CD14-positive monocyte (primary cell): ENCODE data around the gene OR2J1. TPM values are rescaled to one million over a fixed set of nuclear protein-coding genes. Genes with fewer than 3 reads are reported as not detected.
"Not testable (repeated sequence)": the region's sequence is repeated elsewhere in the genome, so short reads cannot be mapped to it uniquely, and the experiment has no call there.

Experiments
- DNase-seq, 3 donors: peaks; one replicate each; pipeline ENCODE4 v3.0.0-alpha.2; 2011 to 2022
- H2AFZ ChIP-seq: 2 replicates; pipeline ENCODE4 v1.6.0; 2012; ENCODE audit warnings: mild to moderate bottlenecking, low read depth, low read length, inconsistent platforms; ENCODE audit not compliant: insufficient read depth, poor library complexity, severe bottlenecking
- H3K27ac ChIP-seq, 2 donors: 1 replicate in 1 of 2; 2 replicates in 1 of 2; pipeline ENCODE4 v1.5.1; 2012 to 2013; ENCODE audit warnings: low read length in 2 of 2, control low read depth in 1 of 2, inconsistent platforms in 1 of 2, low read depth in 1 of 2, mild to moderate bottlenecking in 1 of 2
- H3K27me3 ChIP-seq, 2 donors: one replicate each; pipeline versions ENCODE4 v1.6.0 to v1.6.1; 2011 to 2013; ENCODE audit warnings: low read length in 2 of 2; ENCODE audit not compliant: control insufficient read depth in 2 of 2, insufficient read depth in 2 of 2
- H3K36me3 ChIP-seq, 2 donors: replicated peaks in 1 of 2; 1 replicate in 1 of 2; 2 replicates in 1 of 2; pipeline versions ENCODE4 v1.5.1 to v1.6.1; 2012 to 2013; ENCODE audit warnings: low read length in 2 of 2, control low read depth in 1 of 2, inconsistent platforms in 1 of 2, mild to moderate bottlenecking in 1 of 2; ENCODE audit not compliant: insufficient read depth in 2 of 2, control insufficient read depth in 1 of 2
- H3K4me1 ChIP-seq, 2 donors: 1 replicate in 1 of 2; 2 replicates in 1 of 2; pipeline versions ENCODE4 v1.5.1 to v1.6.1; 2012 to 2013; ENCODE audit warnings: low read length in 2 of 2, control low read depth in 1 of 2, inconsistent platforms in 1 of 2, mild to moderate bottlenecking in 1 of 2, moderate library complexity in 1 of 2; ENCODE audit not compliant: insufficient read depth in 2 of 2, control insufficient read depth in 1 of 2
- H3K4me2 ChIP-seq: replicated peaks from 2 replicates; pipeline ENCODE3; 2012; ENCODE audit warnings: low read length, moderate library complexity, mild to moderate bottlenecking; ENCODE audit not compliant: poor library complexity, severe bottlenecking; ENCODE audit errors: extremely low read depth
- H3K4me3 ChIP-seq, 3 experiments: fragments of 200-600 bp in 1 of 3; sonication (generic) in 1 of 3; replicated peaks in 1 of 3; 1 replicate in 2 of 3; 2 replicates in 1 of 3; pipeline ENCODE4 v1.5.1; 2011 to 2013; ENCODE audit warnings: low read length in 3 of 3, mild to moderate bottlenecking in 3 of 3, control low read depth in 2 of 3, low read depth in 2 of 3, inconsistent platforms in 1 of 3, moderate library complexity in 1 of 3
- H3K79me2 ChIP-seq: 2 replicates; pipeline ENCODE4 v1.6.0; 2012; ENCODE audit warnings: mild to moderate bottlenecking, control low read depth, inconsistent platforms, low read length, moderate library complexity; ENCODE audit not compliant: insufficient read depth
- H3K9ac ChIP-seq: 2 replicates; pipeline ENCODE4 v1.6.0; 2017; ENCODE audit warnings: low read length, mild to moderate bottlenecking; ENCODE audit not compliant: insufficient read depth, poor library complexity, severe bottlenecking
- H3K9me3 ChIP-seq, 2 donors: replicated peaks in 1 of 2; 1 replicate in 1 of 2; 2 replicates in 1 of 2; pipeline versions ENCODE4 v1.5.1 to v1.6.1; 2012 to 2013; ENCODE audit warnings: low read length in 2 of 2, control low read depth in 1 of 2; ENCODE audit not compliant: control insufficient read depth in 1 of 2, insufficient read depth in 1 of 2
- H4K20me1 ChIP-seq: 2 replicates; pipeline ENCODE4 v1.6.0; 2012; ENCODE audit warnings: mild to moderate bottlenecking, low read length, control low read depth, moderate library complexity; ENCODE audit not compliant: insufficient read depth
- H3K27ac Mint-ChIP-seq, 7 donors: one replicate each; pipeline ENCODE4 v1.8.0; 2020; ENCODE audit warnings: mild to moderate bottlenecking in 7 of 7, mixed read lengths in 7 of 7, moderate library complexity in 6 of 7, inconsistent platforms in 2 of 7
- H3K27me3 Mint-ChIP-seq, 3 donors: one replicate each; pipeline ENCODE4 v1.8.0; 2021 to 2022; ENCODE audit warnings: low read depth in 3 of 3, mild to moderate bottlenecking in 3 of 3, mixed read lengths in 3 of 3, moderate library complexity in 3 of 3, inconsistent platforms in 1 of 3
- H3K36me3 Mint-ChIP-seq, 2 donors: one replicate each; pipeline ENCODE4 v1.8.0; 2020; ENCODE audit warnings: mixed read lengths in 2 of 2, inconsistent platforms in 1 of 2, mild to moderate bottlenecking in 1 of 2
- H3K4me1 Mint-ChIP-seq: one replicate; pipeline ENCODE4 v1.8.0; 2020; ENCODE audit warnings: mild to moderate bottlenecking, mixed read lengths
- H3K4me3 Mint-ChIP-seq, 2 donors: one replicate each; pipeline ENCODE4 v1.8.0; 2020; ENCODE audit warnings: mild to moderate bottlenecking in 2 of 2, mixed read lengths in 2 of 2, moderate library complexity in 1 of 2
- H3K9me3 Mint-ChIP-seq, 7 donors: one replicate each; pipeline ENCODE4 v1.8.0; 2020 to 2022; ENCODE audit warnings: mixed read lengths in 7 of 7, mild to moderate bottlenecking in 6 of 7, moderate library complexity in 6 of 7, inconsistent platforms in 2 of 7
- WGBS: methylation state at CpG from one replicate; pipeline ENCODE4 v1.1.5; 2013; ENCODE audit warnings: missing lambda C conversion rate; ENCODE audit not compliant: insufficient coverage; 5-methylcytosine and 5-hydroxymethylcytosine counted together
- intact Hi-C, 2 donors: fragments of 100-400 bp; cut with micrococcal nuclease; formaldehyde crosslinking; loops; one replicate each; pipeline versions ENCODE4 v1.15.0 to v1.15.1; 2023
- polyA plus RNA-seq, 3 donors: library from polyadenylated mRNA; depleted of rRNA in 1 of 3; unstranded in 2 of 3; stranded (reverse) in 1 of 3; fragments of 300-500 nt in 2 of 3; fragments of >200 nt in 1 of 3; fragmentation: Illumina TruSeq in 2 of 3; gene quantifications; 1 replicate in 2 of 3; 2 replicates in 1 of 3; pipeline ENCODE4 v1.2.3, GENCODE V29; 2012 to 2021
- TF ChIP-seq, protein P1 (sequence below): fragments of 200-600 bp; IDR thresholded peaks from one replicate; pipeline ENCODE4 v1.8.0; 2022; ENCODE audit warnings: antibody characterized with exemption, mild to moderate bottlenecking

Gene OR2J1
- polyA plus RNA-seq, 3 donors: not detected

DNA sequence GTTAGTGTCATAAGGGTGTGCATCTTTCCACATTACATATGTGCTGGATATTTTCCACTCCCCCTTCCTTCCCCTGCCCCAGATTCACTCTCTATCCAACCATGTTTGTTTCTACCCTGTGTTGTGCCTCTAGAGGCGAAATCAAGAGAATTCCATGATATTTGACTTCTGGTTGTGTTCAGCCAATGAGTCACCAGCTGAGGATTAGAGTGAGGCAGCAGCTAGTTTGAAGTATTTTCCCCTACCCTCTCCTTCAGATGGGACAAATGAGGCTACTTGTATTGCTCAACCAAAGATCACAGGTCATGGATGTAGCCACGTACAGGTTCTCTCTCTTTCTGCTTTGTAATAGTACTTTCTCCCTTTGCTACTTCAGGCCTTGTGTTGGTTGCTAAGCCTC lies 46.9 kb downstream of the OR2J1 start:
- peaks cover 0 to 10% (median 2%) of the 10 kb centered on the region in 7 donors for H3K9me3 Mint-ChIP-seq
- no peaks in the 10 kb centered on the region for H4K20me1 ChIP-seq
- no peak overlapping the region for H3K4me3 ChIP-seq
- H3K36me3 Mint-ChIP-seq: no peaks in the 10 kb centered on the region
- no peaks in the 10 kb centered on the region for H3K4me1 ChIP-seq
- no peaks in the 10 kb centered on the region for H3K4me1 Mint-ChIP-seq
- H3K36me3 ChIP-seq: no peaks in the 10 kb centered on the region
- no peak overlapping the region for H2AFZ ChIP-seq
- H3K4me2 ChIP-seq: no peak overlapping the region
- TF ChIP-seq, protein P1, sequence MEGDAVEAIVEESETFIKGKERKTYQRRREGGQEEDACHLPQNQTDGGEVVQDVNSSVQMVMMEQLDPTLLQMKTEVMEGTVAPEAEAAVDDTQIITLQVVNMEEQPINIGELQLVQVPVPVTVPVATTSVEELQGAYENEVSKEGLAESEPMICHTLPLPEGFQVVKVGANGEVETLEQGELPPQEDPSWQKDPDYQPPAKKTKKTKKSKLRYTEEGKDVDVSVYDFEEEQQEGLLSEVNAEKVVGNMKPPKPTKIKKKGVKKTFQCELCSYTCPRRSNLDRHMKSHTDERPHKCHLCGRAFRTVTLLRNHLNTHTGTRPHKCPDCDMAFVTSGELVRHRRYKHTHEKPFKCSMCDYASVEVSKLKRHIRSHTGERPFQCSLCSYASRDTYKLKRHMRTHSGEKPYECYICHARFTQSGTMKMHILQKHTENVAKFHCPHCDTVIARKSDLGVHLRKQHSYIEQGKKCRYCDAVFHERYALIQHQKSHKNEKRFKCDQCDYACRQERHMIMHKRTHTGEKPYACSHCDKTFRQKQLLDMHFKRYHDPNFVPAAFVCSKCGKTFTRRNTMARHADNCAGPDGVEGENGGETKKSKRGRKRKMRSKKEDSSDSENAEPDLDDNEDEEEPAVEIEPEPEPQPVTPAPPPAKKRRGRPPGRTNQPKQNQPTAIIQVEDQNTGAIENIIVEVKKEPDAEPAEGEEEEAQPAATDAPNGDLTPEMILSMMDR: no peak
- H3K9me3 ChIP-seq: peaks cover 4 to 11% of the 10 kb centered on the region in 2 donors
- peaks cover 0 to 3% (median 1%) of the 10 kb centered on the region in 3 donors for H3K27me3 Mint-ChIP-seq
- no peak for DNase-seq
- intact Hi-C loops: no loop called here
- no peaks in the 10 kb centered on the region for H3K27me3 ChIP-seq
- 20% methylated on average over 1 of the region's 2 CpGs for WGBS
- no peak overlapping the region for H3K27ac ChIP-seq
- H3K79me2 ChIP-seq: no peaks in the 10 kb centered on the region
- no peak overlapping the region for H3K27ac Mint-ChIP-seq
- no peak overlapping the region for H3K9ac ChIP-seq
- H3K4me3 Mint-ChIP-seq: no peak overlapping the region

DNA sequence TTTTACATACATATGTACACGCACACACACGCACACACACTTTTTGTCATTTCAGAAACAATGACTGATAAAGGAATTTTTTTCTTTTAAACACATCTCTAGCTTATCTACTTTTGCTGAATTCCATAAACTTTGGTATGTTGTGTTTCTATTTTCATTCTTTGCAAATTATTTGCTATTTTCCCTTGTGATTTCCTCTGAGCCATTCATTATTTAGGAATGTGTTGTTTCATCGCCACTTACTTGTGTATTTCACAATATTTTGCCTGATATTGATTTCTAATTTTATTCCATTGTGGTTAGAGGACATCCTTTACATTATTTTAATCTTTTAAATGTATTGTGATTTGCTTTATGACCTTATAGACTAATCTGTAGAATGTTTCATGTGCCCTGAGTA lies 47.8 kb downstream of the OR2J1 start:
- H3K4me3 ChIP-seq: no peak overlapping the region
- no peaks in the 10 kb centered on the region for H3K79me2 ChIP-seq
- no peaks in the 10 kb centered on the region for H3K36me3 Mint-ChIP-seq
- no peaks in the 10 kb centered on the region for H3K4me1 ChIP-seq
- H3K9me3 Mint-ChIP-seq: peaks cover 0 to 10% (median 2%) of the 10 kb centered on the region in 7 donors
- H4K20me1 ChIP-seq: no peaks in the 10 kb centered on the region
- peaks cover 0 to 3% (median 1%) of the 10 kb centered on the region in 3 donors for H3K27me3 Mint-ChIP-seq
- no CpG with 5 or more reads among the region's 3 CpGs for WGBS
- no peak overlapping the region for H3K27ac ChIP-seq
- H3K27me3 ChIP-seq: no peaks in the 10 kb centered on the region
- no peak overlapping the region for H3K9ac ChIP-seq
- no peak overlapping the region for H3K4me2 ChIP-seq
- no peak overlapping the region for H3K27ac Mint-ChIP-seq
- H3K9me3 ChIP-seq: peaks cover 4 to 11% of the 10 kb centered on the region in 2 donors
- no peaks in the 10 kb centered on the region for H3K4me1 Mint-ChIP-seq
- intact Hi-C loops: no loop called here
- no peaks in the 10 kb centered on the region for H3K36me3 ChIP-seq
- DNase-seq: no peak
- TF ChIP-seq, protein P1: no peak
- no peak overlapping the region for H3K4me3 Mint-ChIP-seq
- no peak overlapping the region for H2AFZ ChIP-seq

DNA sequence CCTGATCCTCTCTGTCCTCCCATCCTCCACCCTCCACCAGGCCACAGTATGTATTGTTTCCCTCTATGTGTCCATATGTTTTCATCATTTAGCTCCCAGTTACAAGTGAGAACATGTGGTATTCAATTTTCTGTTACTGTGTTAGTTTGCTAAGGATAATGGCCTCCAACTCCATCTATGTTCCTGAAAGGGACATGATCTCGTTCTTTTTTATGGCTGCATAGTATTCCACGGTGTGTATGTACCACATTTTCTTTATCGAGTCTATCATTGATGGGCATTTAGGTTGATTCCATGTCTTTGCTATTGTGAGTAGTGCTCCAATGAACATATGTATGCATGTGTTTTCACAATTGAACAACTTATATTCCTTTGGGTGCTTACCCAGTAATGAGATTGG lies 50.2 kb downstream of the OR2J1 start:
- no CpG with 5 or more reads among the region's 3 CpGs for WGBS
- H3K27ac ChIP-seq, H3K27ac Mint-ChIP-seq, DNase-seq, H4K20me1 ChIP-seq, H2AFZ ChIP-seq, H3K4me3 Mint-ChIP-seq, H3K27me3 Mint-ChIP-seq, H3K36me3 ChIP-seq, H3K9me3 Mint-ChIP-seq, intact Hi-C loops, H3K9me3 ChIP-seq, H3K4me3 ChIP-seq, H3K4me2 ChIP-seq, H3K36me3 Mint-ChIP-seq, H3K4me1 Mint-ChIP-seq, H3K9ac ChIP-seq, H3K79me2 ChIP-seq, H3K27me3 ChIP-seq, H3K4me1 ChIP-seq: not testable (repeated sequence)
